ENCODE data around the gene NEFH. TPM values are rescaled to one million over a fixed set of nuclear protein-coding genes. Genes with fewer than 3 reads are reported as not detected.
A peak's percentile ranks its signal among the peaks of the same experiment; 100 is the strongest.

NEFH gene
- total and polyA plus RNA-seq, 7 experiments from 2014 or later: 0.19 to 3.2 (median 0.24) TPM

- DNase-seq (no peak), ATAC-seq (no peak)
- Histone ChIP-seq H3K36me3 (ENCODE audit: control insufficient read depth in 2 of 3, insufficient read depth in 3 of 3, low read length in 3 of 3) (peaks cover 6 to 77% (median 15%) of the 10 kb centered on the region in 3 experiments), H3K4me3 (ENCODE audit: low read length) (no peak overlapping the region), H3K9me3 (ENCODE audit: control insufficient read depth in 2 of 3, low read length in 3 of 3) (no peaks in the 10 kb centered on the region), H3K27ac (ENCODE audit: low read depth, low read length) (no peak overlapping the region), H3K4me1 (ENCODE audit: control insufficient read depth in 2 of 2, insufficient read depth in 2 of 2, low read length in 2 of 2) (no peaks in the 10 kb centered on the region), H3K27me3 (ENCODE audit: control insufficient read depth in 2 of 2, insufficient read depth in 2 of 2, low read length in 2 of 2) (no peaks in the 10 kb centered on the region)
- Mint-ChIP-seq H3K9me3 (no peaks in the 10 kb centered on the region), H3K4me1 (peaks cover 0 to 13% (median 0%) of the 10 kb centered on the region in 7 donors), H3K4me3 (no peak overlapping the region), H3K27me3 (no peaks in the 10 kb centered on the region), H3K27ac (peak overlapping the region in 2 of 9 donors; percentile 66 to 84), H3K36me3 (peaks cover 0 to 42% (median 16%) of the 10 kb centered on the region in 5 donors)
- ChIA-PET CTCF (no interaction called here), POLR2A (no interaction called here)
- intact Hi-C loops (cut with micrococcal nuclease): loop anchor here in 1 of 2 donors (5.0 kb wide), 1 partner anchor 112 kb away; no protein-coding TSS in a partner anchor
Measured at GRCh38 chr22:29509298-29509697, 29.3 kb downstream of the NEFH start.

DNA sequence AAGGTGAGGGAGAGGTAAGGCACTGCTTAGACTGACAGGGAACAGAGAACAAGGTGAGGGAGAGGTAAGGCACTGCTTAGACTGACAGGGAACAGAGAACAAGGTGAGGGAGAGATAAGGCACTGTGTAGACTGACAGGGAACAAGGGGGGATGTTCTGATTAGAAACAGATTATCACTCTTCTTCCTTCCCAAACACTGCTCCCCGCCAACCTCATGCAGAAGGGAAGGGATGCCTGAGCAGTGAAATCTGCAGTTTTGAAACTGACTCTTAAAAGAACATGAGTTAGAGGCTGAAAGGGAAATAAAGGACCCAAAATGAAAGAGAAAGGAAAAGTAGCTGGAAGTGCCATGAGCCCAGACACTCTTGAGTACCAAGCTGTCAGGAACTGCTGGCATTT lies 29.8 kb downstream of the NEFH start:
- CTCF ChIA-PET: no interaction called here
- POLR2A ChIA-PET: interaction anchor here (0.6 kb wide), 1 partner anchor 533 kb away, joined by 4 read pairs; no protein-coding TSS in a partner anchor
- Mint-ChIP-seq H3K4me1 (peaks cover 0 to 13% (median 0%) of the 10 kb centered on the region in 7 donors), H3K9me3 (no peaks in the 10 kb centered on the region), H3K4me3 (no peak overlapping the region), H3K27me3 (no peaks in the 10 kb centered on the region), H3K36me3 (peaks cover 0 to 41% (median 16%) of the 10 kb centered on the region in 5 donors), H3K27ac (peak overlapping the region in 2 of 9 donors; percentile 72 to 80)
- DNase-seq (no peak), ATAC-seq (no peak)
- H3K27me3 ChIP-seq (ENCODE audit: control insufficient read depth in 2 of 2, insufficient read depth in 2 of 2, low read length in 2 of 2): no peaks in the 10 kb centered on the region
- H3K4me3 ChIP-seq (ENCODE audit: low read length): no peak overlapping the region
- no peaks in the 10 kb centered on the region for H3K4me1 ChIP-seq (ENCODE audit: control insufficient read depth in 2 of 2, insufficient read depth in 2 of 2, low read length in 2 of 2)
- intact Hi-C loops (cut with micrococcal nuclease): loop anchor here in 1 of 2 donors (5.0 kb wide), 1 partner anchor 113 kb away; no protein-coding TSS in a partner anchor
- H3K9me3 ChIP-seq (ENCODE audit: control insufficient read depth in 2 of 3, low read length in 3 of 3): no peaks in the 10 kb centered on the region
- peaks cover 6 to 77% (median 15%) of the 10 kb centered on the region in 3 experiments for H3K36me3 ChIP-seq (ENCODE audit: control insufficient read depth in 2 of 3, insufficient read depth in 3 of 3, low read length in 3 of 3)
- no peak overlapping the region for H3K27ac ChIP-seq (ENCODE audit: low read depth, low read length)

DNA sequence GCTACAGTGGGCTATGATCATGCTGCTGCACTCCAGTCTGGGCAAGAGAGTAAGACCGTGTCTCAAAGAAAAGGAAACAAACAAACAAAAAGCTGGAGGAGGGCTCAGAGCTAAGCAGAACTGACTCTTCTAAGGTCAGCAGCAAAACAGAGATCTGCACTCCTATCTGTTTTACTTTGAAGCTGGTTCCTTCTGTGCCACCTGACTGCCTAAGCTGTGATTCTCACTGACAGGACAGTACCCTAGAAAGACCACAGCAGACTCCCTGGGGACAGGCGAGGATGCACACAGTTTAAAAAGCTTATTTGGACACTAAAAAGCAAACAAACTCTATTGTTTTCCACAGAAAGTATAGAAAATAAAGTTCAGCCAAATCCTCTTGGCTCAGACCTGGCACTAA lies 30.5 kb downstream of the NEFH start:
- Histone ChIP-seq H3K4me3 (ENCODE audit: low read length) (no peak overlapping the region), H3K4me1 (ENCODE audit: control insufficient read depth in 2 of 2, insufficient read depth in 2 of 2, low read length in 2 of 2) (no peaks in the 10 kb centered on the region), H3K27ac (ENCODE audit: low read depth, low read length) (no peak overlapping the region), H3K27me3 (ENCODE audit: control insufficient read depth in 2 of 2, insufficient read depth in 2 of 2, low read length in 2 of 2) (no peaks in the 10 kb centered on the region), H3K9me3 (ENCODE audit: control insufficient read depth in 2 of 3, low read length in 3 of 3) (no peaks in the 10 kb centered on the region), H3K36me3 (ENCODE audit: control insufficient read depth in 2 of 3, insufficient read depth in 3 of 3, low read length in 3 of 3) (peaks cover 6 to 76% (median 15%) of the 10 kb centered on the region in 3 experiments)
- Mint-ChIP-seq H3K27me3 (no peaks in the 10 kb centered on the region), H3K4me1 (peaks cover 0 to 13% (median 0%) of the 10 kb centered on the region in 7 donors), H3K27ac (peak overlapping the region in 2 of 9 donors; percentile 22 to 51), H3K36me3 (peaks cover 0 to 42% (median 18%) of the 10 kb centered on the region in 5 donors), H3K4me3 (no peak overlapping the region), H3K9me3 (no peaks in the 10 kb centered on the region)
- intact Hi-C loops (cut with micrococcal nuclease): no loop called here
- POLR2A ChIA-PET: interaction anchor here (0.6 kb wide), 1 partner anchor 532 kb away, joined by 4 read pairs; no protein-coding TSS in a partner anchor
- CTCF ChIA-PET: interaction anchor here (0.6 kb wide), 1 partner anchor 21 kb away, joined by 3 read pairs; no protein-coding TSS in a partner anchor
- no peak for ATAC-seq
- DNase-seq: no peak

GRCh38 chr22:29511126-29511862 lies 31.3 kb downstream of the NEFH start:
- Mint-ChIP-seq H3K36me3 (peaks cover 5 to 49% (median 21%) of the 10 kb centered on the region in 5 donors), H3K27me3 (no peaks in the 10 kb centered on the region), H3K4me3 (no peak overlapping the region), H3K4me1 (peaks cover 0 to 13% (median 0%) of the 10 kb centered on the region in 7 donors), H3K9me3 (no peaks in the 10 kb centered on the region), H3K27ac (peak overlapping the region in 2 of 9 donors; percentile 16 to 62)
- Histone ChIP-seq H3K27me3 (ENCODE audit: control insufficient read depth in 2 of 2, insufficient read depth in 2 of 2, low read length in 2 of 2) (no peaks in the 10 kb centered on the region), H3K27ac (ENCODE audit: low read depth, low read length) (no peak overlapping the region), H3K4me1 (ENCODE audit: control insufficient read depth in 2 of 2, insufficient read depth in 2 of 2, low read length in 2 of 2) (no peaks in the 10 kb centered on the region), H3K4me3 (ENCODE audit: low read length) (no peak overlapping the region), H3K9me3 (ENCODE audit: control insufficient read depth in 2 of 3, low read length in 3 of 3) (no peaks in the 10 kb centered on the region), H3K36me3 (ENCODE audit: control insufficient read depth in 2 of 3, insufficient read depth in 3 of 3, low read length in 3 of 3) (peaks cover 6 to 78% (median 20%) of the 10 kb centered on the region in 3 experiments)
- DNase-seq: no peak
- intact Hi-C loops (cut with micrococcal nuclease): no loop called here
- no peak for ATAC-seq
- ChIA-PET POLR2A (no interaction called here), CTCF (interaction anchor here (0.6 kb wide), 1 partner anchor 20 kb away, joined by 3 read pairs; no protein-coding TSS in a partner anchor)

- peak overlapping the region in 1 of 9 donors; percentile 62 for H3K27ac Mint-ChIP-seq
- DNase-seq (no peak), ATAC-seq (no peak)
- H3K27me3 Mint-ChIP-seq: no peaks in the 10 kb centered on the region
- no peaks in the 10 kb centered on the region for H3K9me3 Mint-ChIP-seq
- H3K36me3 ChIP-seq (ENCODE audit: control insufficient read depth in 2 of 3, insufficient read depth in 3 of 3, low read length in 3 of 3): peaks cover 6 to 78% (median 20%) of the 10 kb centered on the region in 3 experiments
- ChIA-PET POLR2A (no interaction called here), CTCF (no interaction called here)
- intact Hi-C loops (cut with micrococcal nuclease): no loop called here
- peaks cover 0 to 13% (median 0%) of the 10 kb centered on the region in 7 donors for H3K4me1 Mint-ChIP-seq
- H3K36me3 Mint-ChIP-seq: peaks cover 7 to 49% (median 21%) of the 10 kb centered on the region in 5 donors
- H3K27me3 ChIP-seq (ENCODE audit: control insufficient read depth in 2 of 2, insufficient read depth in 2 of 2, low read length in 2 of 2): no peaks in the 10 kb centered on the region
- no peak overlapping the region for H3K27ac ChIP-seq (ENCODE audit: low read depth, low read length)
- H3K9me3 ChIP-seq (ENCODE audit: control insufficient read depth in 2 of 3, low read length in 3 of 3): no peaks in the 10 kb centered on the region
- no peaks in the 10 kb centered on the region for H3K4me1 ChIP-seq (ENCODE audit: control insufficient read depth in 2 of 2, insufficient read depth in 2 of 2, low read length in 2 of 2)
- no peak overlapping the region for H3K4me3 Mint-ChIP-seq
- no peak overlapping the region for H3K4me3 ChIP-seq (ENCODE audit: low read length)
Measured at GRCh38 chr22:29512031-29512430, 32.0 kb downstream of the NEFH start.

- Histone ChIP-seq H3K27ac (ENCODE audit: low read depth, low read length) (no peak overlapping the region), H3K36me3 (ENCODE audit: control insufficient read depth in 2 of 3, insufficient read depth in 3 of 3, low read length in 3 of 3) (peaks cover 25 to 73% (median 39%) of the 10 kb centered on the region in 3 experiments), H3K4me1 (ENCODE audit: control insufficient read depth in 2 of 2, insufficient read depth in 2 of 2, low read length in 2 of 2) (no peaks in the 10 kb centered on the region), H3K27me3 (ENCODE audit: control insufficient read depth in 2 of 2, insufficient read depth in 2 of 2, low read length in 2 of 2) (no peaks in the 10 kb centered on the region), H3K9me3 (ENCODE audit: control insufficient read depth in 2 of 3, low read length in 3 of 3) (no peaks in the 10 kb centered on the region), H3K4me3 (ENCODE audit: low read length) (no peak overlapping the region)
- ChIA-PET CTCF (no interaction called here), POLR2A (no interaction called here)
- H3K27me3 Mint-ChIP-seq: no peaks in the 10 kb centered on the region
- intact Hi-C loops (cut with micrococcal nuclease): no loop called here
- no peak for DNase-seq
- H3K4me1 Mint-ChIP-seq: no peaks in the 10 kb centered on the region
- no peaks in the 10 kb centered on the region for H3K9me3 Mint-ChIP-seq
- H3K27ac Mint-ChIP-seq: no peak overlapping the region
- no peak overlapping the region for H3K4me3 Mint-ChIP-seq
- peaks cover 12 to 54% (median 26%) of the 10 kb centered on the region in 5 donors for H3K36me3 Mint-ChIP-seq
- ATAC-seq: no peak
Measured at GRCh38 chr22:29517215-29517908, 37.3 kb downstream of the NEFH start.

All from naive thymus-derived CD4-positive, alpha-beta T cell (primary cell).